SK-N-SH treated with all-trans-retinoic acid at 6 μM for 48 hours (cell line): ENCODE measurements around the gene NUP155.

ENCODE experiments used
- ATAC-seq: fragments of 200-7000 bp; cut with Tn5 transposase; 3 replicates; pipeline ENCODE4 v1.9.1; 2020; ENCODE audit warnings: mild to moderate bottlenecking, moderate library complexity
- BACH2 ChIP-seq: fragments of 250-450 bp; sonication (Bioruptor Pico); IDR thresholded peaks from 2 replicates; pipeline ENCODE4 v1.9.0; 2021; ENCODE audit warnings: mild to moderate bottlenecking, borderline replicate concordance
- CSDC2 ChIP-seq: fragments of 250-450 bp; sonication (Bioruptor Pico); IDR thresholded peaks from 2 replicates; pipeline ENCODE4 v1.5.0; 2020; ENCODE audit warnings: mild to moderate bottlenecking, moderate library complexity
- CSRNP3 ChIP-seq: fragments of 250-450 bp; sonication (Bioruptor Pico); IDR thresholded peaks from 2 replicates; pipeline ENCODE4 v1.5.1; 2021; ENCODE audit warnings: mild to moderate bottlenecking, moderate library complexity
- ESRRG ChIP-seq: fragments of 250-450 bp; sonication (Bioruptor Pico); IDR thresholded peaks from 2 replicates; pipeline ENCODE4 v1.6.1; 2021; ENCODE audit warnings: mild to moderate bottlenecking
- GLIS3 ChIP-seq: fragments of 250-450 bp; sonication (Bioruptor Pico); IDR thresholded peaks from 2 replicates; pipeline ENCODE4 v1.5.0; 2020; ENCODE audit warnings: mild to moderate bottlenecking, moderate library complexity
- ISL1 ChIP-seq: fragments of 250-450 bp; sonication (Bioruptor Pico); IDR thresholded peaks from 2 replicates; pipeline ENCODE4 v2.1.2; 2022; ENCODE audit warnings: mild to moderate bottlenecking, moderate library complexity
- OSR1 ChIP-seq: fragments of 250-450 bp; sonication (Bioruptor Pico); IDR thresholded peaks from 2 replicates; pipeline ENCODE4 v1.8.0; 2022; ENCODE audit warnings: moderate library complexity, mild to moderate bottlenecking, inconsistent platforms
- PATZ1 ChIP-seq: fragments of 250-450 bp; sonication (Bioruptor Pico); IDR thresholded peaks from 2 replicates; pipeline ENCODE4 v1.8.0; 2020; ENCODE audit warnings: mild to moderate bottlenecking, moderate library complexity, borderline replicate concordance
- SNAI2 ChIP-seq: fragments of 250-450 bp; sonication (Bioruptor Pico); IDR thresholded peaks from 2 replicates; pipeline ENCODE4 v1.5.0; 2020; ENCODE audit warnings: mild to moderate bottlenecking, moderate library complexity
- TCF4 ChIP-seq: fragments of 250-450 bp; sonication (Bioruptor Pico); IDR thresholded peaks from 2 replicates; pipeline ENCODE4 v1.8.0; 2021; ENCODE audit warnings: mild to moderate bottlenecking, moderate library complexity, borderline replicate concordance
- TOX ChIP-seq: fragments of 250-450 bp; sonication (Bioruptor Pico); IDR thresholded peaks from 2 replicates; pipeline ENCODE4 v1.8.0; 2021; ENCODE audit warnings: mild to moderate bottlenecking, moderate library complexity, borderline replicate concordance
- ZC3H10 ChIP-seq: fragments of 250-450 bp; sonication (Bioruptor Pico); IDR thresholded peaks from 2 replicates; pipeline ENCODE4 v1.5.1; 2021; ENCODE audit warnings: mild to moderate bottlenecking, moderate library complexity
- ZFP3 ChIP-seq: fragments of 250-450 bp; sonication (Bioruptor Pico); IDR thresholded peaks from 2 replicates; pipeline ENCODE4 v1.5.0; 2020; ENCODE audit warnings: mild to moderate bottlenecking, moderate library complexity
- ZNF565 ChIP-seq: fragments of 450-650 bp; formaldehyde crosslinking; conservative IDR thresholded peaks from 2 replicates; pipeline ENCODE4 v1.5.0; 2020; ENCODE audit warnings: low read depth, mild to moderate bottlenecking, moderate library complexity
- ZNF70 ChIP-seq: fragments of 450-650 bp; formaldehyde crosslinking; IDR thresholded peaks from 2 replicates; pipeline ENCODE4 v1.5.0; 2020; ENCODE audit warnings: mild to moderate bottlenecking, moderate library complexity
- ZNF8 ChIP-seq: fragments of 450-650 bp; formaldehyde crosslinking; IDR thresholded peaks from 2 replicates; pipeline ENCODE4 v1.5.0; 2020; ENCODE audit warnings: mild to moderate bottlenecking, moderate library complexity
- TF ChIP-seq, protein P1 (sequence below): fragments of 250-450 bp; sonication (Bioruptor Pico); IDR thresholded peaks from 2 replicates; pipeline ENCODE4 v1.5.0; 2020; ENCODE audit warnings: mild to moderate bottlenecking, moderate library complexity

The NUP155 gene

DNA sequence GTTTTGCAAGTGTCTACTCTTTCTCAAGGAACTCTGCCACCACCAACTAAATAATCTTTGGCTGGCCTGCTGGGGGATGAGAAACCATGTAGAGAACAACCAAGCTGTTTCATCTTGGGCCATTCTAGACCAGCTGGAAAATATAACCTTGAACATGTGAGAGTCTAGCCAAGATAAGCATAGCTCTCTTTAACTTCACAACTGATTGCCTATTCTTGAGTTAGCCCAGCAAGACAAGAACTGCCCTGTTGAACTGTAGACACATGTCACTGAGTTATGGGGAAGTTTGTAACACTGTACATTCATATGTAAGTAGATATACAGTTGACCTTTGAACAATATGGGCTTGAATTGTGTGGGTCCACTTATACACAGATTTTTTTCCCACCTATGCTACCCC is 44.4 kb downstream of the NUP155 start:
- no peak for TF ChIP-seq CSRNP3
- TF ChIP-seq PATZ1 (CRISPR knock-in tag): no peak
- no peak for ATAC-seq

DNA sequence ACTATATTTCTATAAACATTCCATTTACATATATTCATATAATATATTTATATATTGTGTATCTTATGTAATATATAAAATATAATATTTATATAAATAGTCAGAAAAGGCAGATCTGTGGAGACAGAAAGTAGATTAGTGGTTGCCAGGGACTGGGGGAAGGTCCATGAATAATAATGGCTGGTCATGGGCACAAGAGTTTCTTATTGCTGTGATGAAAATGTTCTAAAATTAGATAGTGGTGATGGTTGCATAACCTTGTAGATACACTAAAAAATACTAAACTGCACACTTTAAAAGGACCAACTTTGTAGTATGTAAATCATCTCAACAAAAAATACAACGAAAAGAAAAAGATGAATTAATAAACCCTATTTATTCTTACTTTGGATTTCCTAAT is 47.3 kb downstream of the NUP155 start:
- no peak for ATAC-seq

GRCh38 chr5:37319037-37319782 is 51.7 kb downstream of the NUP155 start:
- ATAC-seq: no peak

More for the DNA sequence above, 47.3 kb downstream of the NUP155 start:
- no peak for TF ChIP-seq ZNF565 (CRISPR knock-in tag)
- no peak for TF ChIP-seq GLIS3 (CRISPR knock-in tag)
- TF ChIP-seq TOX: no peak
- TF ChIP-seq OSR1 (CRISPR knock-in tag): no peak
- no peak for TF ChIP-seq PATZ1 (CRISPR knock-in tag)
- no peak for TF ChIP-seq SNAI2 (CRISPR knock-in tag)
- TF ChIP-seq CSRNP3: no peak
- no peak for TF ChIP-seq ZC3H10 (CRISPR knock-in tag)
- TF ChIP-seq, all 23 proteins: peak for 0

DNA sequence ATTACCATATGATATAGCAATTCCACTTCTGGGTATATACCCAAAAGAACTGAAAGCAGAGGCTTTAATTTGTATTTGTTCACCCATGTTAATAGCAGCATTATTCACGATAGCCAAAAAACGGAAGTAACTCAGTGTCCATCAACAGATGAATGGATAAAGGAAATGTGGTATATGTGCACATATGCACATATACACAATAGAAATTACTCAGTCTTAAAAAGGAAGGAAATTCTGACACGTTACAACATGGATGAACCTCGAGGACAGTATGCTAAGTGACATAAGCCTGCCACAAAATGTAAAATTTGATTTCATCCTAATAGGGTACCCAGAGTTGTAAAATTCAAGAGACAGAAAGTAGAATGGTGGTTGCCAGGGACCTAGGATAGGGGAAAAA is 54.9 kb downstream of the NUP155 start:
- no peak for ATAC-seq
- no peak for TF ChIP-seq ZNF565 (CRISPR knock-in tag)
- no peak for TF ChIP-seq CSRNP3
- TF ChIP-seq ZNF8 (CRISPR knock-in tag): no peak
- no peak for TF ChIP-seq PATZ1 (CRISPR knock-in tag)
- no peak for TF ChIP-seq ZFP3
- no peak for TF ChIP-seq ESRRG (CRISPR knock-in tag)
- TF ChIP-seq, protein P1, sequence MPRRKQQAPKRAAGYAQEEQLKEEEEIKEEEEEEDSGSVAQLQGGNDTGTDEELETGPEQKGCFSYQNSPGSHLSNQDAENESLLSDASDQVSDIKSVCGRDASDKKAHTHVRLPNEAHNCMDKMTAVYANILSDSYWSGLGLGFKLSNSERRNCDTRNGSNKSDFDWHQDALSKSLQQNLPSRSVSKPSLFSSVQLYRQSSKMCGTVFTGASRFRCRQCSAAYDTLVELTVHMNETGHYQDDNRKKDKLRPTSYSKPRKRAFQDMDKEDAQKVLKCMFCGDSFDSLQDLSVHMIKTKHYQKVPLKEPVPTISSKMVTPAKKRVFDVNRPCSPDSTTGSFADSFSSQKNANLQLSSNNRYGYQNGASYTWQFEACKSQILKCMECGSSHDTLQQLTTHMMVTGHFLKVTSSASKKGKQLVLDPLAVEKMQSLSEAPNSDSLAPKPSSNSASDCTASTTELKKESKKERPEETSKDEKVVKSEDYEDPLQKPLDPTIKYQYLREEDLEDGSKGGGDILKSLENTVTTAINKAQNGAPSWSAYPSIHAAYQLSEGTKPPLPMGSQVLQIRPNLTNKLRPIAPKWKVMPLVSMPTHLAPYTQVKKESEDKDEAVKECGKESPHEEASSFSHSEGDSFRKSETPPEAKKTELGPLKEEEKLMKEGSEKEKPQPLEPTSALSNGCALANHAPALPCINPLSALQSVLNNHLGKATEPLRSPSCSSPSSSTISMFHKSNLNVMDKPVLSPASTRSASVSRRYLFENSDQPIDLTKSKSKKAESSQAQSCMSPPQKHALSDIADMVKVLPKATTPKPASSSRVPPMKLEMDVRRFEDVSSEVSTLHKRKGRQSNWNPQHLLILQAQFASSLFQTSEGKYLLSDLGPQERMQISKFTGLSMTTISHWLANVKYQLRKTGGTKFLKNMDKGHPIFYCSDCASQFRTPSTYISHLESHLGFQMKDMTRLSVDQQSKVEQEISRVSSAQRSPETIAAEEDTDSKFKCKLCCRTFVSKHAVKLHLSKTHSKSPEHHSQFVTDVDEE (CRISPR knock-in tag): no peak
- TF ChIP-seq CSDC2 (CRISPR knock-in tag): no peak
- TF ChIP-seq ISL1 (CRISPR knock-in tag): no peak

More at GRCh38 chr5:37319037-37319782, 51.7 kb downstream of the NUP155 start:
- TF ChIP-seq GLIS3 (CRISPR knock-in tag): no peak
- TF ChIP-seq, protein P1 (CRISPR knock-in tag): no peak
- TF ChIP-seq ISL1 (CRISPR knock-in tag): no peak
- no peak for TF ChIP-seq TCF4 (CRISPR knock-in tag)
- TF ChIP-seq ZNF70: no peak
- no peak for TF ChIP-seq ESRRG (CRISPR knock-in tag)
- no peak for TF ChIP-seq BACH2 (CRISPR knock-in tag)
